Activated CD8-positive, alpha-beta memory T cell treated with anti-CD3 and anti-CD28 coated beads for 1 hour (primary cell): ENCODE data around the gene SEMA3C.

Experiments
- DNase-seq, 2 donors: peaks; one replicate each; pipeline ENCODE4 v3.0.0-alpha.2; 2020; ENCODE audit warnings: low read depth in 1 of 2; ENCODE audit errors: extremely low read depth in 1 of 2

Gene SEMA3C

DNA sequence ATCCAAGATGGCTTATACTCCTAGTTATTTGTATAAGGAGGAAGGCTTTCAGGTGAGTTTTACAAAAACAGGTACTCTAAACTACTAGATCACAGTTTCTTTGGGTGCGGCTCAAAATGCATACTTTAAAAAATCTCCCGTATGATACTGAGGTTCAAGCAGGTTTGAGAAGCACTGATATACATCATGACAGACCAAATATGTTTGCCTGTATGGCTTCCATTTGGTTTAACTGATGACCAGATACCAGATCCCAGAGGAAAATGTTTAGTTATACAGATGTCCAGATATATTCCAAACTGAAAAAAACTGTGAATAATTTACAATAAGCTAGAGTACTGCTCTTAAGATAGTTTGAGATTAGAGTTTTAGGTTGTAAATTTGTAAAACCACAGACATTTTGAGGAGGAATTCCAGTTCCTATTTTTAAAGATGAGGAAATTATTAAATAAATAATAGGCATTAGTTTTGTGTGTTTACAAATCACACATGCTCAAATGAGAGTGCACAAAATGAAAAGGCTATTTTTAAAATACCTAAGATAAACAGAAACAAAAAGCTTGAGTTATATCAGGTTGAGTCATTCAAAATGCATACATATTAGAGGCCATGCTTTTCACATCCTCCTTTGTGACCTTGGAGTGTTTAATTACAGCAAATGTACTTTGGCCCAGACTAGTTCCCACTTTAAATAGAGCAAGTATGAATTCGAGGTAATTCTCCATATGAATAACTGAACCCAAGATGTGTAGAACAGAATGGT, 60.5 kb downstream of the SEMA3C start:
- no peak for DNase-seq

DNA sequence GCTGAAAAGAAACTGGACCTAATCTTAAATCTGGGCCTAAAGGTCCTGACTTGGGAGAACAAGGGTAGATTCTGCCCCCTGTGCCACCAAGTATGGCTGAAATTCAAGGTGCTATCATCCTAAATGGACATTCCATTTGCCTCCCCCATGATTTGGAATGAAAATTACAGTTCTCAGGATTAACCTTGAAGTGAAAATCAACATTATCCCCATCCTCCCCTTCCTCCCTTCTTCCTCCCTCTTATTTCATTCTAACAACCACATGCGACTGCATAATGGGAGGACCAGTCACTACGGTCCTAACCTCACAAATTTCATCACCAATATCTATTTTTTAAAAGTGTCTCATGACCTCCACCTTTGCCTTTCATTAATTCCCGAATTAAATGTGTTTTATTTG, 62.1 kb downstream of the SEMA3C start:
- DNase-seq, result no peak

DNA sequence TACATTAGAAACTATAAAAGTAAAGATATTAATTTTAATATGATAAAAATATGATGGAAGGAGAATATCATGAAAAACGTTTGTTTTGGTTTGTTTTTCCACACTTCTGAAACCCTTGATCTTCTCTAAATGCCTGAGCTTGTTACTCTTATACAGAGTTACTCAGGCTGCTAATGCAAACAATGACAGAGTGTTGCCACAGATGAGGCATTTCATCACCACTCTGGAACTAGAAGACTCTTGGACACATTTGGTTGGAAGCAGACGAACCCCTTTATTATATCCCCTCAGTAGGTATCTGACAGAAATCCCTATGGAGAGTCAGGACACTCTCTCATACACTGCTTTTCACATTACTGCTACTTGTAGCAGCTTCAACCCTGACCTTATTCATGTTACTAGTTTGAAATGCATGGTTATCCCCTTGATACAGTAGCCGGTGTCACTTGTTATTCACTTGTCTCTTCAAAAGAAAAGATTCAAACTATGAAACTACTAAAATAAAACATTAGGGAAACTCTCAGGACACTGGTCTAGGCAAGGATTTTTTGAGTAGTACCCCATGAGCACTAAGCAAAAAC, 66.9 kb downstream of the SEMA3C start:
- DNase-seq, result no peak

- no peak for DNase-seq
These were observed 70.0 kb downstream of the SEMA3C start for GRCh38 chr7:80848841-80849240.

- DNase-seq, result no peak
These were observed 71.0 kb downstream of the SEMA3C start for GRCh38 chr7:80847895-80848294.

DNA sequence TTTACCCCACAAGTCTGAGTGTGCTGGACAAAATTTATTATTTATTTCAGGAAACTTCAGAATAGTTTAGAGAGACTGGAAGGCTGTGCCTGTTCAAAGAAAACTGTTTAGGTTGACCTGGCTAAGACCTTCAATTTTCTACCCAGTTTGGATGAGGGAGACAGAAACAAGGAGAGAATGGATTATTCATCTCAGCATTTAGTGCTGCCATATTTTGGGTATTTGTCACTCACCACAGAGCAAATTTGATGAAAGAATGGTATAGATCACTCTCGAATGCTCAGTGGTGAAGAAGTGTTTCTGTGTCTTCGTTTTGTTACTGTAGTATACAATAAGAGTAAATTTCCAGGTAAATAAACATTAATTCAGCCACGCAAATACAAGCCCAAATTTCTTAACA, 71.8 kb downstream of the SEMA3C start:
- DNase-seq, result no peak

- DNase-seq, result no peak
These were observed 73.9 kb downstream of the SEMA3C start for GRCh38 chr7:80844916-80845315.

- DNase-seq, result no peak
These were observed 75.7 kb downstream of the SEMA3C start for GRCh38 chr7:80843018-80843677.

GRCh38 chr7:80842022-80842790, 76.6 kb downstream of the SEMA3C start:
- no peak for DNase-seq

DNA sequence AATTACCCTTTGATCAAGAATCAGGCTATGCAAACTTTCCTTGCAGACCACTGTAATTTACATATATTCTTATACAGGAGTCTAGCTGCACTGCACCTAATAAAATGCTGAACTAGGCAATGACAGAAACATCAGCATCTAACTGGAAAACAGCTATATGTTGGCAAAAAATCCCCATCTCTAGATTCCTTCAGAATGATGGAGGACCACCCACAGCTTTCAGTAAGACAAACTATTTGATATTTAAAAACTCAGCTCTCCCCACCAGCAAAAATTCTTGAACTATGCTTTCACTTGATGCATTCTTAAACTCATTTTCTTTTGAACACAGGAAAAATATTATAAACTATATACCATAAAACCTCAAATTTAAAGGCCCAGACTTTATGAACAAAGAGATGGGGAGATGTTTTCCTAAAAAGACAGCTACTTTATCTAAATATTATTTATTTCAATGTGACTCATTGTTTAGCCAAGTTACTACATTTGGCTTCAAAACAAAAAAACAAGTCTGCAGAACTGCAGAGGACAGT, 77.4 kb downstream of the SEMA3C start:
- no peak for DNase-seq

- no peak for DNase-seq
These were observed 78.2 kb downstream of the SEMA3C start for GRCh38 chr7:80840681-80841080.

DNA sequence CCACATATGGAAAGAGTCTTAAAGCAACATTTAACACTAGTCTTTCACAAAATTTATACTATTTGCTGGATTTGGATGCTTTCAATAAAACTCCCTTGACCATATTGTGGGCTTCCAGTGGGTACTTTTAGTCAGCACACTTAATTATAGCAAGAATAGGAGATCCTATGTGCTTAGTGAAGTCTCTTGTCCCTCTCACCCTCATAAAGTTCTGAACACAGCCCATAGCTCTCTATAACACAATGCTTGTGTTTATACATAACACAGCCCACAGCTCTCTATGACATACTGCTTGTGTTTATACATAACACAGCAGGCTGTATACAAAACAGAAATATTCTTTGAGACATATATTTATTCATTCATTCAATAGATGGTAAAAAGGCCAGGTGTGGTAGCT, 79.0 kb downstream of the SEMA3C start:
- DNase-seq, result no peak

GRCh38 chr7:80838643-80839042, 80.2 kb downstream of the SEMA3C start:
- DNase-seq, result no peak

- DNase-seq, result no peak
These were observed 81.5 kb downstream of the SEMA3C start for GRCh38 chr7:80837345-80837744.

DNA sequence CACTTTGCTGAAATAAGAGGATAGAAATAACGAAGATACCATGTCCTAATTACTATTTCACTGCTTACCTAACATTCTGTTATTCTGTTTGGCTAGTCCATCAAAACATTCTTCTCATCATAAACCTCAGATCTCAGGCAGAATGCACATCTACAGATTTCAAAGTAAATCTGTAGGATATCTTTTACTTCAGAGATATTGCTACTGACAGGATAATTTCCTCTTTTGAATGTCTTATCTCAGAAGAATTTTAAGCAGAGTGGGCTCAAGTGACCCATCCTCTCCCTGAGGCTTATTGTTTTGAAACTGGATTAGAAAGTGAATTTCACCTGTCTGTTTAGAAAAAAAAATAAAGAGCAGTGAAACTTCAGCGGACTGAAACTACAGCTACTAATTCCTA, 83.6 kb downstream of the SEMA3C start:
- no peak for DNase-seq

DNA sequence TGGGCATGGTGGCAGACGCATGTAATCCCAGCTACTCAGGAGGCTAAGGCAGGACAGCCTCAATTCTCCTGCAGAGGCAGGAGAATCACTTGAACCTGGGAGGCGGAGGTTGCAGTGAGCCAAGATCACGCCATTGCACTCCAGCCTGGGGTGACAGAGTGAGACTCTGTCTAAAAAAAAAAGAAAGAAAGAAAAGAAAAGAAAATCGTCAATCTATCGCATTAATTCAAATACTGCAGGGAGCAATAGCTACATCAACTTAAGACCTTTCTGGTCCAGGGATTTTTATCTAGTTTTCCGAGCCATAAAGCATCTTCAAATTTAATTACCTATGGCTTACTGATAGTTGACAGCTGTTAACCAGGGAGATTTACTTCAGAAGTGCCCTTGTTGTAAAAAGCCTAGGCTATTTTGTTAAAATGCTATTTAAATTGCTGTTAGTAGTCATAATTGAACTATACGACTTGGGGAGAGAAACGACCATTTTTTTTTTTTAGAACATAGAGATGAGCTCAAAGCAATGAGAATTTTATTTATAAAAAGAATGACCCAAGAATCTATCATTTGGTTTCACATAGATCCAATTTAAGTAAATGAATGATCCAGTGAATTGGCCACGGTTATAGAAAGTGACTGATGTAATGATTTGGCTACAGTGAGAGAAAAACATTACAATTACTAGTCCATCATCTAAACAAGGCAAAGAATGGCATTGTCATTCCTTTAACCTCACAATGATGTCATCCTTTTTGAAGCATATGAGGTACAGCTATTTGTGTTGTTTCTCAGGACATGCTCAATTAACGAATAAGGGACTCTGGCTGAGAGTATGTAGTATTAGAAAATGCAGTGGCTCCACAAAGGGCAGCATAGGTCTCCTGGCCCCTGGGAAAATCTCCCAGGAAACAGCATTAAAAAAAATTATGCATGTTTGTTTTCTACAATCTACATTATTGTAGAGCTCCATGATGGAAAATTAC, 85.3 kb downstream of the SEMA3C start:
- DNase-seq, result no peak

- no peak for DNase-seq
These were observed 86.8 kb downstream of the SEMA3C start for GRCh38 chr7:80832006-80832405.

DNA sequence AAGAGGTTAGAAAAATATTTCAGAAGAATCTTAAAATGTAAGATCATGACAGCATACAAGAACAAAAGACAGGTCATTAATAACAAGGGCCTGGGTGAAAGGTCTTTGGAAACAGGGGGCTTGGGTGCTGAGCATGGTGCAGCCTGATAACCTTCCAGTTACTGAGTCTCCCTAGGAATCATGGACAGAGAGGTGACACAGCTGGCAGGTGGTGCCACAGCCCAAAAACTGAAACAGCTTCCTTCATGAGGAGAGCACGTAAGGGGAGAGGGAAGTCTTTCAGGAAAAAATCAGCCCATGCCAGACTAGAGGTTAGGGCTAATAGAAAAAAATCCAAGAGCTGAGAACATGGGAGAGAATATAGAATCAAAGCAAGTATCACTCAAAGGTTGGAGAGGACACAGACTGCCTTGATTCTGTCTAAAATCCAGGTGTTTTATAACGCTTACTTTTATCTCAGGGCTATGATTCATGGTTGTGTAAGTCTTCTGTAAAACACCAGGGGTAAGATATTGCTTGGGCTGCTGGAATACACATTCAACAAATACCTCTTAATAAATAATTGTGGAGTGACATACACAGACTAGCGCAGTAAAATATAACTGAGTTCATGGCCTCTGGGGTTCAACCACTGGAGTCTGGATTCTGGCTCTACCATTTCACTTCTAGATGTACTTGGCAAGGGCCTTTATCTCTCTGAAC, 88.1 kb downstream of the SEMA3C start:
- no peak for DNase-seq

- DNase-seq, result no peak
These were observed 88.8 kb downstream of the SEMA3C start for GRCh38 chr7:80830010-80830409.
